ENCODE results near the gene RGS13.

DNA sequence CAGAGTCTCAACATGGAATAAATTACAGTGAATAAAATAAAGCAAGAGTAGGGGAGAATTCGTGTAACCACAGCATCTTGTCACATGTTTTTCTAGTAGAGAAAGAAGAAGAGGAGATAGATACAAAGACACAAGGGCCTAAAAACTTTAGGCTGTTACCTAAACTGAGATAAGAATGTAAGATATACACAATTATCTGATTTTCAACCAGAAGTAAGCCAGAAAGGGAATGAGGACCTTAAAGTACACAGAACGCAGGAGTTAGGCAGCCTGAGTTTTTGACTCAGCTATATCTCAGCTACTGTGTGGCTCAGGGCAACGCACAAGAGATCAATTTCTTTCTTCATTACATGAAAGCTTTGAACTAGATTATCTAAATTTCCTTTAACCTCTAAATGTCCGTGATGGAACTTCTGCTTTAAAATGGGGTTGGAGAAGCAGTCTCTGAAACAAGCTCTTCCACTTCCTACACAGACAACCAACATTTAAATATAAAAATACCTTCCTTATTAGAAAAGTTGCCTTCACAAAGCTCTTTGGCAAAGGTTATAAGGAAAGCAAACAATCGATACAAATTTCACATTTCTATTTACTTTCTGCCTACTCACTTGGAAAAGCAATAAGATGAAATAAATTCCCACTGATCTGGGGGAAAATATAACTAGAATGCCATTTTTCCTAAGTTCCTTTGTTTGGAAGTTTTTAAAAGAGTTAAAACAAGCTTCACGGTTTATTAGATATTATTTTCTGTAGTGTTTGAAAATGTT lies 5.2 kb upstream of the RGS13 start:
- TF ChIP-seq, protein P1, sequence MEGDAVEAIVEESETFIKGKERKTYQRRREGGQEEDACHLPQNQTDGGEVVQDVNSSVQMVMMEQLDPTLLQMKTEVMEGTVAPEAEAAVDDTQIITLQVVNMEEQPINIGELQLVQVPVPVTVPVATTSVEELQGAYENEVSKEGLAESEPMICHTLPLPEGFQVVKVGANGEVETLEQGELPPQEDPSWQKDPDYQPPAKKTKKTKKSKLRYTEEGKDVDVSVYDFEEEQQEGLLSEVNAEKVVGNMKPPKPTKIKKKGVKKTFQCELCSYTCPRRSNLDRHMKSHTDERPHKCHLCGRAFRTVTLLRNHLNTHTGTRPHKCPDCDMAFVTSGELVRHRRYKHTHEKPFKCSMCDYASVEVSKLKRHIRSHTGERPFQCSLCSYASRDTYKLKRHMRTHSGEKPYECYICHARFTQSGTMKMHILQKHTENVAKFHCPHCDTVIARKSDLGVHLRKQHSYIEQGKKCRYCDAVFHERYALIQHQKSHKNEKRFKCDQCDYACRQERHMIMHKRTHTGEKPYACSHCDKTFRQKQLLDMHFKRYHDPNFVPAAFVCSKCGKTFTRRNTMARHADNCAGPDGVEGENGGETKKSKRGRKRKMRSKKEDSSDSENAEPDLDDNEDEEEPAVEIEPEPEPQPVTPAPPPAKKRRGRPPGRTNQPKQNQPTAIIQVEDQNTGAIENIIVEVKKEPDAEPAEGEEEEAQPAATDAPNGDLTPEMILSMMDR (IDR thresholded peaks at IDR 0.05; ENCODE audit: extremely low read depth in 1 of 2, insufficient read depth in 1 of 2, low read depth in 1 of 2, low read length in 2 of 2): no peak
- no peak for TF ChIP-seq POLR2A (IDR thresholded peaks at IDR 0.05; ENCODE audit: low read depth, low read length)

All from endothelial cell of umbilical vein (primary cell).